Thyroid gland (tissue), 4 donors: Measurements from ENCODE around the gene NOTCH2.

ENCODE experiments used
- CTCF ChIP-seq, 6 experiments: fragments of 200-600 bp in 3 of 6; fragments of 450-650 bp in 3 of 6; sonication (generic) in 3 of 6; IDR thresholded peaks; one replicate each; pipeline ENCODE4 v1.5.1; 2016 to 2019; ENCODE audit warnings: antibody characterized with exemption in 6 of 6, mild to moderate bottlenecking in 2 of 6, inconsistent platforms in 1 of 6, moderate library complexity in 1 of 6
- POLR2A ChIP-seq, 2 donors: fragments of 450-650 bp; IDR thresholded peaks; one replicate each; pipeline ENCODE4 v1.6.1; 2017; ENCODE audit warnings: antibody characterized with exemption in 2 of 2, mild to moderate bottlenecking in 2 of 2, moderate library complexity in 1 of 2

- TF ChIP-seq CTCF (IDR thresholded peaks at IDR 0.05) (no peak), POLR2A (IDR thresholded peaks at IDR 0.05) (no peak)
These were observed 104.6 kb downstream of the NOTCH2 start for GRCh38 chr1:119964673-119965363.
